HEK293 (cell line): ENCODE results near the gene SLA2.
"Not testable (repeated sequence)": the region's sequence is repeated elsewhere in the genome, so short reads cannot be mapped to it uniquely, and the experiment has no call there.

Experiments used
- CTCF ChIA-PET: fragments of 350-600 bp; formaldehyde crosslinking; extraction: SDS; loops from one replicate; lab custom pipeline; 2021; ENCODE audit warnings: antibody characterized with exemption; lab: Yijun Ruan, JAX
- POLR2A ChIA-PET: fragments of 300-600 bp; formaldehyde crosslinking; extraction: SDS; loops from one replicate; lab custom pipeline; 2020; ENCODE audit warnings: antibody characterized with exemption, inconsistent platforms; lab: Yijun Ruan, JAX
- H3K27ac ChIP-seq: fragments of 200-500 bp; sonication (Bioruptor generic); 2 replicates; pipeline ENCODE4 v1.5.1; 2014; ENCODE audit warnings: low read depth, low read length, control low read depth, inconsistent platforms; ENCODE audit errors: extremely low read depth
- H3K36me3 ChIP-seq, 2 experiments: fragments of 200-500 bp in 1 of 2; sonication (Bioruptor generic) in 1 of 2; 1 replicate in 1 of 2; 2 replicates in 1 of 2; pipeline ENCODE4 v1.5.1; 2014 to 2017; ENCODE audit warnings: inconsistent platforms in 2 of 2, low read length in 2 of 2; ENCODE audit not compliant: control insufficient read depth in 2 of 2, insufficient read depth in 1 of 2
- H3K4me1 ChIP-seq: fragments of 200-500 bp; sonication (Bioruptor generic); 2 replicates; pipeline ENCODE4 v1.5.1; 2014; ENCODE audit warnings: mild to moderate bottlenecking, low read length, inconsistent platforms; ENCODE audit not compliant: control insufficient read depth, insufficient read depth
- H3K4me3 ChIP-seq: 2 replicates; pipeline ENCODE4 v1.5.1; 2011; ENCODE audit warnings: low read depth, mild to moderate bottlenecking, control low read depth, low read length, moderate library complexity
- H3K9me3 ChIP-seq: fragments of 200-500 bp; sonication (Bioruptor generic); 2 replicates; pipeline ENCODE4 v1.5.1; 2014; ENCODE audit warnings: low read depth, low read length, inconsistent platforms; ENCODE audit not compliant: control insufficient read depth, insufficient read depth
- GLI2 ChIP-seq: fragments of 450-650 bp; formaldehyde crosslinking; IDR thresholded peaks from 2 replicates; pipeline ENCODE4; 2017; ENCODE audit warnings: missing biosample characterization, missing genetic modification characterization, low read depth, borderline replicate concordance
- KLF1 ChIP-seq: fragments of 450-650 bp; formaldehyde crosslinking; IDR thresholded peaks from 2 replicates; pipeline ENCODE4 v1.5.1; 2016; ENCODE audit warnings: missing biosample characterization, missing genetic modification characterization
- OSR2 ChIP-seq: fragments of 450-650 bp; formaldehyde crosslinking; IDR thresholded peaks from 2 replicates; pipeline ENCODE4 v1.5.1; 2016; ENCODE audit warnings: missing biosample characterization, missing genetic modification characterization
- PRDM1 ChIP-seq: fragments of 450-650 bp; formaldehyde crosslinking; IDR thresholded peaks from 2 replicates; pipeline ENCODE4; 2016; ENCODE audit warnings: missing biosample characterization, missing genetic modification characterization
- SETDB1 ChIP-seq: IDR thresholded peaks from one replicate; pipeline ENCODE4 v1.6.1; 2017; ENCODE audit warnings: mild to moderate bottlenecking, low read length, moderate library complexity, mixed read lengths; ENCODE audit not compliant: insufficient read length
- TSHZ1 ChIP-seq: fragments of 450-650 bp; formaldehyde crosslinking; IDR thresholded peaks from 2 replicates; pipeline ENCODE4 v1.5.1; 2016; ENCODE audit warnings: missing biosample characterization, missing genetic modification characterization, borderline replicate concordance
- ZBTB44 ChIP-seq: fragments of 450-650 bp; IDR thresholded peaks from 2 replicates; pipeline ENCODE4 v1.5.1; 2018; ENCODE audit warnings: missing biosample characterization, mild to moderate bottlenecking, missing genetic modification characterization
- ZFHX2 ChIP-seq: fragments of 450-650 bp; formaldehyde crosslinking; conservative IDR thresholded peaks from 2 replicates; pipeline ENCODE4 v1.5.1; 2016; ENCODE audit warnings: missing biosample characterization, missing genetic modification characterization
- ZNF140 ChIP-seq: fragments of 450-650 bp; formaldehyde crosslinking; IDR thresholded peaks from 2 replicates; pipeline ENCODE4 v1.5.1; 2016; ENCODE audit warnings: missing biosample characterization, missing genetic modification characterization
- ZNF155 ChIP-seq: fragments of 450-650 bp; formaldehyde crosslinking; IDR thresholded peaks from 2 replicates; pipeline ENCODE4 v1.5.1; 2016; ENCODE audit warnings: missing biosample characterization, missing genetic modification characterization
- ZNF2 ChIP-seq: fragments of 450-650 bp; formaldehyde crosslinking; IDR thresholded peaks from 2 replicates; pipeline ENCODE4 v1.5.1; 2016; ENCODE audit warnings: missing biosample characterization, missing genetic modification characterization
- ZNF514 ChIP-seq: fragments of 450-650 bp; formaldehyde crosslinking; IDR thresholded peaks from 2 replicates; pipeline ENCODE4 v1.5.1; 2016; ENCODE audit warnings: missing biosample characterization, missing genetic modification characterization
- ZNF571 ChIP-seq: fragments of 450-650 bp; formaldehyde crosslinking; IDR thresholded peaks from 2 replicates; pipeline ENCODE4 v1.5.0; 2017; ENCODE audit warnings: missing biosample characterization, missing genetic modification characterization
- ZNF629 ChIP-seq: fragments of 450-650 bp; formaldehyde crosslinking; IDR thresholded peaks from 2 replicates; pipeline ENCODE4 v1.5.1; 2017; ENCODE audit warnings: missing biosample characterization, missing genetic modification characterization
- ZNF654 ChIP-seq: fragments of 450-650 bp; formaldehyde crosslinking; IDR thresholded peaks from 2 replicates; pipeline ENCODE4 v1.5.1; 2016; ENCODE audit warnings: low read depth, missing biosample characterization, missing genetic modification characterization
- ZSCAN18 ChIP-seq: fragments of 450-650 bp; formaldehyde crosslinking; IDR thresholded peaks from 2 replicates; pipeline ENCODE4 v1.5.1; 2016; ENCODE audit warnings: missing biosample characterization, missing genetic modification characterization
- TF ChIP-seq, protein P1 (sequence below): fragments of 450-650 bp; formaldehyde crosslinking; IDR thresholded peaks from 2 replicates; pipeline ENCODE4 v1.5.1; 2016; ENCODE audit warnings: missing biosample characterization, missing genetic modification characterization, low read depth
- TF ChIP-seq, protein P2 (sequence below): fragments of 450-650 bp; formaldehyde crosslinking; IDR thresholded peaks from 2 replicates; pipeline ENCODE4 v1.5.1; 2017; ENCODE audit warnings: missing biosample characterization, missing genetic modification characterization

The SLA2 gene

DNA sequence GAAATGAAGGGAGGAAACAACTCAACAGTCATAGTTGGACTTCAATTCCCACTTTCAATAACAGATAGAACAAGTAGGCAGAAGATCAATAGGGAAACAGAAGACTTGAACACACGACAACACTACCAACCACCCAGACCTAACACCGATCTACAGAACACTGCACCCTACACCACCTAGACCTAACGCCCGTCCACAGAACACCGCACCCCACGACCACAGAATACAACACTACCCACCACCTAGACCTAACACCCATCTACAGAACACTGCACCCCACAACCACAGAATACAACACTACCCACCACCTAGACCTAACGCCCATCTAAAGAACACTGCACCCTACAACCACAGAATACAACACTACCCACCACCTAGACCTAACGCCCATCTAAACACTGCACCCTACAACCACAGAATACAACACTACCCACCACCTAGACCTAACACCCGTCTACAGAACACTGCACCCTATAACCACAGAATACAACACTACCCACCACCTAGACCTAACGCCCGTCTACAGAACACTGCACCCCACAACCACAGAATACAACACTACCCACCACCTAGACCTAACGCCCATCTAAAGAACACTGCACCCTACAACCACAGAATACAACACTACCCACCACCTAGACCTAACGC lies 81.8 kb downstream of the SLA2 start:
- POLR2A ChIA-PET, H3K9me3 ChIP-seq, H3K4me1 ChIP-seq, CTCF ChIA-PET, H3K4me3 ChIP-seq, H3K27ac ChIP-seq, H3K36me3 ChIP-seq: not testable (repeated sequence)

DNA sequence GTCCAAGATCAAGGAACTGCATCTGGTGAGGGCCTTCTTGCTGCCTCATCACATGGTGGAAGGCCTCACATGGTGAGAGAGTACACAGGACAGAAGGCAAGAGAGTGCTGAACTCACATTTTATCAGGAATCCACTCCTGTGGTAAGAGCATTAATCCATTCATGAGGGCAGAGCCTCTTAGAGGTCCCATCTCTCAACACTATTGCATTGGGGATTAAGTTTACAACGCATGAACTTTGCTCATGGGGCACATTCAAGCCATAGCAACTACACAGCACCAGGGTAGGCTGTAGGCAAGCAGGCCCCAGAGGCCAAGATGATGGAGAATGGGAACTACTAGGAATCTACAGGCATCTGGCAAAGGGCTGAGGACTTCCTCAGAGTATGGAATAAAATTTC lies 82.6 kb downstream of the SLA2 start:
- Histone ChIP-seq H3K36me3 (no peaks in the 10 kb centered on the region), H3K27ac (no peak overlapping the region), H3K9me3 (no peaks in the 10 kb centered on the region), H3K4me3 (no peak overlapping the region), H3K4me1 (no peaks in the 10 kb centered on the region)
- no peak for TF ChIP-seq ZNF654 (tag by site-specific recombination)
- no peak for TF ChIP-seq OSR2 (tag by site-specific recombination)
- TF ChIP-seq ZNF155 (tag by site-specific recombination): no peak
- no peak for TF ChIP-seq ZNF140 (tag by site-specific recombination)
- TF ChIP-seq PRDM1 (tag by site-specific recombination): no peak
- TF ChIP-seq ZNF2 (tag by site-specific recombination): no peak
- TF ChIP-seq ZSCAN18: no peak
- TF ChIP-seq ZNF629 (tag by site-specific recombination): no peak
- no peak for TF ChIP-seq ZNF514
- TF ChIP-seq KLF1 (tag by site-specific recombination): no peak
- no peak for TF ChIP-seq ZNF571 (tag by site-specific recombination)
- TF ChIP-seq ZBTB44: no peak
- TF ChIP-seq, protein P1, sequence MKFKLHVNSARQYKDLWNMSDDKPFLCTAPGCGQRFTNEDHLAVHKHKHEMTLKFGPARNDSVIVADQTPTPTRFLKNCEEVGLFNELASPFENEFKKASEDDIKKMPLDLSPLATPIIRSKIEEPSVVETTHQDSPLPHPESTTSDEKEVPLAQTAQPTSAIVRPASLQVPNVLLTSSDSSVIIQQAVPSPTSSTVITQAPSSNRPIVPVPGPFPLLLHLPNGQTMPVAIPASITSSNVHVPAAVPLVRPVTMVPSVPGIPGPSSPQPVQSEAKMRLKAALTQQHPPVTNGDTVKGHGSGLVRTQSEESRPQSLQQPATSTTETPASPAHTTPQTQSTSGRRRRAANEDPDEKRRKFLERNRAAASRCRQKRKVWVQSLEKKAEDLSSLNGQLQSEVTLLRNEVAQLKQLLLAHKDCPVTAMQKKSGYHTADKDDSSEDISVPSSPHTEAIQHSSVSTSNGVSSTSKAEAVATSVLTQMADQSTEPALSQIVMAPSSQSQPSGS: no peak
- TF ChIP-seq, protein P2, sequence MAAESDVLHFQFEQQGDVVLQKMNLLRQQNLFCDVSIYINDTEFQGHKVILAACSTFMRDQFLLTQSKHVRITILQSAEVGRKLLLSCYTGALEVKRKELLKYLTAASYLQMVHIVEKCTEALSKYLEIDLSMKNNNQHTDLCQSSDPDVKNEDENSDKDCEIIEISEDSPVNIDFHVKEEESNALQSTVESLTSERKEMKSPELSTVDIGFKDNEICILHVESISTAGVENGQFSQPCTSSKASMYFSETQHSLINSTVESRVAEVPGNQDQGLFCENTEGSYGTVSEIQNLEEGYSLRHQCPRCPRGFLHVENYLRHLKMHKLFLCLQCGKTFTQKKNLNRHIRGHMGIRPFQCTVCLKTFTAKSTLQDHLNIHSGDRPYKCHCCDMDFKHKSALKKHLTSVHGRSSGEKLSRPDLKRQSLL: no peak
- TF ChIP-seq ZFHX2 (tag by site-specific recombination): no peak
- no peak for TF ChIP-seq GLI2 (tag by site-specific recombination)
- TF ChIP-seq SETDB1: no peak
- no peak for TF ChIP-seq TSHZ1 (tag by site-specific recombination)
- POLR2A ChIA-PET: no interaction called here
- CTCF ChIA-PET: interaction anchor here (0.6 kb wide), 1 partner anchor 10 kb away, joined by 3 read pairs; no protein-coding TSS in a partner anchor
